ENCODE results near the gene BICRAL. TPM values are rescaled to one million over a fixed set of nuclear protein-coding genes. Genes with fewer than 3 reads are reported as not detected.
"Not testable (repeated sequence)": the region's sequence is repeated elsewhere in the genome, so short reads cannot be mapped to it uniquely, and the experiment has no call there.

BICRAL gene, protein sequence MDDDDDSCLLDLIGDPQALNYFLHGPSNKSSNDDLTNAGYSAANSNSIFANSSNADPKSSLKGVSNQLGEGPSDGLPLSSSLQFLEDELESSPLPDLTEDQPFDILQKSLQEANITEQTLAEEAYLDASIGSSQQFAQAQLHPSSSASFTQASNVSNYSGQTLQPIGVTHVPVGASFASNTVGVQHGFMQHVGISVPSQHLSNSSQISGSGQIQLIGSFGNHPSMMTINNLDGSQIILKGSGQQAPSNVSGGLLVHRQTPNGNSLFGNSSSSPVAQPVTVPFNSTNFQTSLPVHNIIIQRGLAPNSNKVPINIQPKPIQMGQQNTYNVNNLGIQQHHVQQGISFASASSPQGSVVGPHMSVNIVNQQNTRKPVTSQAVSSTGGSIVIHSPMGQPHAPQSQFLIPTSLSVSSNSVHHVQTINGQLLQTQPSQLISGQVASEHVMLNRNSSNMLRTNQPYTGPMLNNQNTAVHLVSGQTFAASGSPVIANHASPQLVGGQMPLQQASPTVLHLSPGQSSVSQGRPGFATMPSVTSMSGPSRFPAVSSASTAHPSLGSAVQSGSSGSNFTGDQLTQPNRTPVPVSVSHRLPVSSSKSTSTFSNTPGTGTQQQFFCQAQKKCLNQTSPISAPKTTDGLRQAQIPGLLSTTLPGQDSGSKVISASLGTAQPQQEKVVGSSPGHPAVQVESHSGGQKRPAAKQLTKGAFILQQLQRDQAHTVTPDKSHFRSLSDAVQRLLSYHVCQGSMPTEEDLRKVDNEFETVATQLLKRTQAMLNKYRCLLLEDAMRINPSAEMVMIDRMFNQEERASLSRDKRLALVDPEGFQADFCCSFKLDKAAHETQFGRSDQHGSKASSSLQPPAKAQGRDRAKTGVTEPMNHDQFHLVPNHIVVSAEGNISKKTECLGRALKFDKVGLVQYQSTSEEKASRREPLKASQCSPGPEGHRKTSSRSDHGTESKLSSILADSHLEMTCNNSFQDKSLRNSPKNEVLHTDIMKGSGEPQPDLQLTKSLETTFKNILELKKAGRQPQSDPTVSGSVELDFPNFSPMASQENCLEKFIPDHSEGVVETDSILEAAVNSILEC
- total RNA-seq (2014; rRNA removed; shearing (Covaris generic); ENCODE audit: low replicate concordance), result 1.9 TPM in 2 replicates

DNA sequence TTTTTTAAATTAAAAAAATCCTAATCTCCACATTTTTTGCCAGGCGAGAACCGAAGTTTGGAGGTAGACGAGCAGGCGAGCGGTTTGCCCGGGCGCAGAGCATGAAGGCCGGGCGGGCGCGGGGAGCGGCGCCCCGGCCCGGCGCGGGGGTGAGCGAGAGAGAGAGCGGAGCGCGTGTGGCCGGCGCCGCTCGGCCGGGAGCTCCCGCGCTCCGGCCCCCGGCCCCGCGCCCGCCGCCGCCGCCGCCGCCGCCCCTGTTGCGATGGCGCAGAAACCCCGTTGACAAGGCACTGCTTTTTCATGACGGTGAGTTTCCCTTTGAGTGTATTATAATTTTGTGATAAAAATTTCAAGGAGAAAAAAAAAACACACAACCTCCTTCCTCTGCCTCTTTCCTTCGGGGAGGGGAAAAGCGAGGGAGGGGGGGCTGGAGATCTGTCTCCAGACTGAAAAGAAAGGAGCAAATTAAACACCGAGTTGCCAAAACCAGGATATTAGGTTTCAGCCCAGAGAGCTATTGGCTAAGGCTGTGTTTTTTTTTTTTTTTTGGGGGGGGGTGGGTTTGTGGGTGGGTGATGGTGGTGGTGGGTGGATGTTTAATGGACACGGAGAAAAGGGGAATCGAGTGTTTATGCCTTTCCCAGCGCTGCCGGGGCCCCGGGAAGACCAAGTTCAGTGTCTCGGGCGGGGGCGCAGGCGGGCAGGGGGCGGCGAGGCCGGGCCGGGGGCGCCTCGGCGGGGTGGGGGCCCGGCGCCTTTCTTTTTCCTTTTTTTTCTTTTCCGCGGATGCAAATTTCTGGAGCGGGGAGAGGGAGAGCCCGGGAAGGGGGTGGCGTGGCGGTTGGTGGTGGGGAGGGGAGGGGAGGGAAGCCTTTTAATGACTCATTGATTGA lies at the start of gene BICRAL:
TSS of gene BICRAL (plus strand) at position 257 of the 893 bp plus-strand sequence. CDS start 39,971 bp downstream, outside the sequence.
- peak; percentile 91 for DNase-seq (ENCODE audit: low read depth)
- in situ Hi-C loops (cut with HindIII; ENCODE audit: low pct_unique_long_range_greater_than_20kb, low sequenced_read_pairs), result no loop called here

DNA sequence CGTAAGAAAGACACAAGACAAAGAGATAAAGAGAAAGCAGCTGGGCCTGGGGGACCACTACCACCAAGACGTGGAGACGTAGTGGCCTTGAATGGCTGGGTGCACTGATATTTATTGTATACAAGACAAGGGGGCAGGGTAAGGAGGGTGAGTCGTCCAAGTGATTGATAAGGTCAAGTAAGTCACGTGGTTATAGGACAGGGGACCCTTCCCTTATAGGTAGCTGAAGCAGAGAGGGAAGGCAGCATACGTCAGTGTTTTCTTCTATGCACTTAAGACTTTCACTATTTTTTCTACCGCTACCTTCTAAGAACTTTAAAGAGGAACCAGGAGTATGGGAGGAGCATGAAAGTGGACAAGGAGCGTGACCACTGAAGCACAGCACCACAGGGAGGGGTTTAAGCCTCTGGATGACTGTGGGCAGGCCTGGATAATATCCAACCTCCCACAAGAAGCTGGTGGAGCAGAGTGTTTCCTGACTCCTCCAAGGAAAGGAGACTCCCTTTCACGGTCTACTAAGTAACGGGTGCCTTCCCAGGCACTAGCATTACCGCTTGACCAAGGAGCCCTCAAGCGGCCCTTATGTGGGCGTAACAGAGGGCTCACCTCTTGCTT lies 47.9 kb upstream of the BICRAL start:
- in situ Hi-C loops (cut with HindIII; ENCODE audit: low pct_unique_long_range_greater_than_20kb, low sequenced_read_pairs), result not testable (repeated sequence)
- DNase-seq (ENCODE audit: low read depth), result peak; percentile 89

DNA sequence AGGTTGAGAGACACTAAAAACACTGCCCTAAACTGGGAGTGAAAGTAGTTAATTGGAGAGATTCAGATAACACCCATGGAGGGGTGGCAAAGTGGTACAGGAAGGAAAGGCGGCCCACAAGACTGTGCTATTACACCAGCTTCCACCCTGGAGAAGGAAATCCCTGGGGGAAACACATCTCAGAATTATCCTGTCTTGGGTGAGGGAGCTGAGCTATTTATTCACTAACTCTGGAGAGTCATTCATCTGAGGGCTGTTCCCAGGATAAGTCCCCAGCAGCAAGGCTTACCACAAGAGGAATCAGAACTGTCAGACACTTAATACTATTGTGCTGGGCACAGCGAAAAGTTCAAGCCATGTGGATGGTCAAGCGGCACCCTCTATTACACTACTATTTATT lies 45.9 kb upstream of the BICRAL start:
- DNase-seq (ENCODE audit: low read depth), result peak; percentile 48

DNA sequence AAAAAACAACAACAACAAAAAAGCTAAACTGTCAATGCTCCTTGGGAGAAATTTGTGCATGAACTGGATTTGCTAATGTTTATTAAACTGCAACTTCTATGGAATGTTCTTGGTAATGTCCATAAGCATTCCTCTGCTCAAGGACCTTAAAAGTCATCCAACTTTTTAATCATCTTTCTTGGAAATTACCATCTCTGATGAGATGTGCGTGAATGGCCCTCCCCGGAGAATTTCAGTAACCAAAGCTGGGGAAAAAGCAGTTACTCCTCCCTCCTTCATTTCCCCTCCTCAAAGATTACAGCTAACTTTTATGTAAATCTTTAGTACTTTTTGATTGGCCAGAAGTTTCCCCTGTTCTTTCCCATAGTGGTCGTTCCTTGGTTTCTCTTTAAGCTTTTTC lies 41.1 kb upstream of the BICRAL start:
- in situ Hi-C loops (cut with HindIII; ENCODE audit: low pct_unique_long_range_greater_than_20kb, low sequenced_read_pairs), result no loop called here
- DNase-seq (ENCODE audit: low read depth), result no peak

More for the DNA sequence above, 45.9 kb upstream of the BICRAL start:
- in situ Hi-C loops (cut with HindIII; ENCODE audit: low pct_unique_long_range_greater_than_20kb, low sequenced_read_pairs), result no loop called here

DNA sequence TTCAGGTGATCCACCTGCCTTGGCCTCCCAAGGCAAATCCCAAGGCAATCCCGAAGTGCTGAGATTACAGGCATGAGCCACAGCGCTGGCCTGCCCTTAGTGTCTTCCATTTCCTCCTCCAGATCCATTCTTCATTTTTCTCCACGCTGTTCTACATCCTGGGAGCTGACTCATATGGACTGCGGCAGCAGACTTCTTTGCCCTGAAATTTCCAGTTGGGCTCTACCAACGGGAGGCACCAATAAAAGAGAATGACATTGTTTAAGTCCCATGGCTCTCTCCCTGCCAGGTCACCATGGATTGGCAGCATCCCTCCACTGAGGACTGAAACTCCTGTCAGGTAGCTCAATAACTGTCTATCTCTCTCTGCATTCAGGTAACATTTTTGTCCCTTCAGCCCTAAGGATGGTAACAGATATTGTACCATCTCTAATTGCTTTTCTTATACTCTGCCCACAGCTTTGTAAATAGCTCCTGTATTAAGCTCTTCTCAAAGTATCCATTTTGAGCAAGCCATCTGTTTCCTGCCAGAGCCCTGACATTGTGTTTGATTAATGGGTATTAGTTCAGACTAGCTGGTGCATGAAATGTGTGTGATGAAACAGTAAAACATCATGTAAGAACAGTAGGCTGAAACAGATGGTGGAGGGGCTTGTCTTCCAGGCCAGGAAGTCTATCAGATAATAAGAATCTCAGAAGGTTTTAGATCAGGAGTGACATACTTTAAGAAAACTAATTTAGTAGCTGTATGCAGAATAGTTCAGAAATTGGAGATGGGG lies 39.5 kb upstream of the BICRAL start:
- in situ Hi-C loops (cut with HindIII; ENCODE audit: low pct_unique_long_range_greater_than_20kb, low sequenced_read_pairs), result no loop called here
- peak; percentile 57 for DNase-seq (ENCODE audit: low read depth)

DNA sequence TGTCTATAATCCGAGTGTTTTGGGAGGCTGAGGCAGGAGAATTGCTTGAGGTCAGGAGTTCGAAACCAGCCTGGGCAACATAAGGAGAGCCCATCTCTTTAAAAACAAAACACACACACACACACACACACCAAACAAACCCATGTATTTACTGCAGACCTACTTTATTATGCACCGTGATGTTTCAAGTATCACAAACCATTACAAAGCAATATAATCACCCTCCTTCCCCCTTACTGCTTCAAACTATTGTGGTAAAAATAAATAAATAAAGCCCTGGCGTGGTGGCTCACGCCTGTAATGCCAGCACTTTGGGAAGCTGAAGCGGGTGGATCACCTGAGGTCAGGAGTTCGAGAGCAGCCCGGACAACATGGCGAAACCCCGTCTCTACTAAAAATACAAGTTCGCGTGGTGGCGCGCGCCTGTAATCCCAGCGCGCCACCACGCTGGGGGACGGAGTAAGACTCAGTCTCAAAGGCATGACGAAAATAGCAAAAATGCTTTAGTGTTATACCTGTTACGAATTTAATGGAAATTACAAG lies 37.4 kb upstream of the BICRAL start:
- no peak for DNase-seq (ENCODE audit: low read depth)
- in situ Hi-C loops (cut with HindIII; ENCODE audit: low pct_unique_long_range_greater_than_20kb, low sequenced_read_pairs), result no loop called here

DNA sequence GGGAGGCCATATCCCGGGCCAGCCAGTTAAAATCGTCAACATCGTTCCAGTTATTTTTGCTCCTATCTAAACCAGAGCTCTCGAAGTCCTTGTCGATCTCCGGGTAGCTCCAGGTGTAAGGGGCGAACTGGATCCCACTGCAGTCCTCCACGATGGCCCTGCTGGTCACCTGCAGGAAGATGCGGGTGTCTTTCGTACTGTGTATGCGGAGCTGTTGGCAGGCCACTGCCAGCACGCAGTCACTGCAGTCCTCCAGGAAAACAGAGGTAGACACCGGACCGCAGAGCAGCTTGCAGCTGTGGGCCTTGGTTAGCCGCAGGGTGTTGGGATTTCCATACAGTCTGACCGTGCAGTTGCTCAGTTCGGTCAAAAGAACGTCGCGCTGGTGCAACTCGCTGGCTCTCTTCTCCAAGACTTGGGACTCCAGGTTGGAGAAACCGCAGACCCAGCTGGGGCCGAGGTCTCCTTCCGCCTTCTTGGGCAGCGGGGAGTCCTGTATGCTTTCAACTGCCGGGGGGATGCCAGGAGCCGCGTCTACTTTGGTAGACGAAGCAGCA lies 36.7 kb upstream of the BICRAL start:
- DNase-seq (ENCODE audit: low read depth), result peak; percentile 38
- in situ Hi-C loops (cut with HindIII; ENCODE audit: low pct_unique_long_range_greater_than_20kb, low sequenced_read_pairs), result no loop called here

DNA sequence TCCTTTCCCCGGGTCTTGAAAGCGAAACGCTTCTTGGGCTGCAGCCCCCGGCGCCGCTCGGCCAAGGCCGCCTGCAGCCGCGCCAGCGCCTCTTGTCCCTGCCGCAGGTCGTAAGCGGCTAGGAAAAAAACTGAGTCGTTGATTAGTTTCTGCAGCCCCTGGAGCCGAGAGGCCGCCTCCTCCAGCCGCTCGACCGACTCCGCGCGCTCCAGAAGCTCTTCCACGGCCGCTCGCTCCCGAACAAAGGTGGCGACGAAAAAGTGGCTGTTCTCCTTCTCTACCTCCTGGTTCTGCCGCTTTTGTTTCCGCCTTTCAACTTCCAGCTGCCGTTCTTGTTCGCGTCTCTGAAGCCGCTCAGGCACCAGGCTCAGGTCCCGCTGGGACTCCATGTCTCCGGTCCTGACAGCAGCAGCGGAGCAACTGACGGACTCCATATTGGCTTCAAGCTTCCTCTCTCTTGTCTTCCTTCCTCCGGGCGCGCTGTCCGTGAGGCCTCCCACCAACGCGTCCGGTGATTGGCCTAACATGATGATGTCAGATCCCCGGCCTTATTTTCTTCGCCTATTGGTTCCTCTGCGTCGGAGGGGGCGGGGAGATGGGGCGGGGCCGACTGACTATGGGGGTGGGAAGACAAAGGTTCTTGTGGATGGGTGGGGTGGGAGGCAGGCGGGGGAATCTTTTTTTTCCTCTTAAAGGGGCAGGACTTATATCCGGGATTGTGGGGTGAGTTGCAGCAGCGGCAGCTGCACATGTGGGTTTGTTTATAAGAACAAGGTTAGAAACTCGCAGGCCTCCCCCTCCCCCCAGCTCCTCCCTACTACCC lies 36.0 kb upstream of the BICRAL start, which contains the start of gene TBCC:
TSS of gene TBCC (minus strand) at position 464 of the 823 bp plus-strand sequence. CDS start at position 434, 30 bp downstream.
- in situ Hi-C loops (cut with HindIII; ENCODE audit: low pct_unique_long_range_greater_than_20kb, low sequenced_read_pairs), result no loop called here
- DNase-seq (ENCODE audit: low read depth), result peak; percentile 94

DNA sequence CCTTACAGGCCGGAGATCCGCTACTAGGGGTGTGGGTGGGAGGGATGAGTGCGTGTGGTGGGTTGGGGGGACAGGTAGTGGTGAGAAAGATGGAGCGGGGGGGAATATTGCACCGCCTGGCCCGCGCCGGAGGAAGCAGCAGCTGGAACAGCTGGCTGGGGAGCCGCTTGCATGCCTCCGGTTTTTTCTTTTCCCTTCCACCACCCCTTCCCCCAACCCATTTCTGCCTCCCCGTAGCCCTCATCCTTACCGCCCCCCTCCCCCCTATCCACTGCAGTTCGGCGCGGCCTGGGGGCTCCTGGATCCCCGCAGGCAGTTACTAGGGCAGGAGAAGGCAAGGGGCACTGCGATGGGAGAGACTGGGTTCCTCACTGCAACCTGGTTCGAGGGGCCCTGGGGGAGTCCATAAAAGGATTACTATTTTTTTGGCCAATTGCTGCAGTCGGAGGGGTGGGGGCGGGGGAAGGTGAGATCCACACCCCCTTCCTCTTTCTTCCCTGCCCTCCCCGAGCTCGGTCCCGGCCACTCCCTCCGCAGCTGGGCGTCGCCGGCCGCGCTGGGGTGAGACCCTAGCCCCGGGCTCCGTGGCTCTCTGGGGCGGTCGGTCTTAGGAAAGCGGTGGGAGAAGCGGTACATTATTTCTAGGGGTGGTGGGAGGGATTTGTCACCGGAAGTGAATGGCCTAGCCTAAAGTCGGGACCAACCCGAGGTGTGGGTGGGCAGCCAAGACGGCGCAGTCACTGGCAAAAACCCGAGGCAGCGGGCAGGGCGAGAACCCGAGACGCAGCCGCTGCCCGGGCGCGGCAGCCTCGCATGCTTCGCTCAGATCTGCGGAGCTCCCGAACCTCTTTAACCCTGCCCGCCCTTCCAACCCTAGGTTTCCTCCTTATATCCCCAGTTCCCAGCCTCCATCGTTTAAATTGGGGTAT lies 35.1 kb upstream of the BICRAL start:
- peak; percentile 97 for DNase-seq (ENCODE audit: low read depth)
- in situ Hi-C loops (cut with HindIII; ENCODE audit: low pct_unique_long_range_greater_than_20kb, low sequenced_read_pairs), result no loop called here

DNA sequence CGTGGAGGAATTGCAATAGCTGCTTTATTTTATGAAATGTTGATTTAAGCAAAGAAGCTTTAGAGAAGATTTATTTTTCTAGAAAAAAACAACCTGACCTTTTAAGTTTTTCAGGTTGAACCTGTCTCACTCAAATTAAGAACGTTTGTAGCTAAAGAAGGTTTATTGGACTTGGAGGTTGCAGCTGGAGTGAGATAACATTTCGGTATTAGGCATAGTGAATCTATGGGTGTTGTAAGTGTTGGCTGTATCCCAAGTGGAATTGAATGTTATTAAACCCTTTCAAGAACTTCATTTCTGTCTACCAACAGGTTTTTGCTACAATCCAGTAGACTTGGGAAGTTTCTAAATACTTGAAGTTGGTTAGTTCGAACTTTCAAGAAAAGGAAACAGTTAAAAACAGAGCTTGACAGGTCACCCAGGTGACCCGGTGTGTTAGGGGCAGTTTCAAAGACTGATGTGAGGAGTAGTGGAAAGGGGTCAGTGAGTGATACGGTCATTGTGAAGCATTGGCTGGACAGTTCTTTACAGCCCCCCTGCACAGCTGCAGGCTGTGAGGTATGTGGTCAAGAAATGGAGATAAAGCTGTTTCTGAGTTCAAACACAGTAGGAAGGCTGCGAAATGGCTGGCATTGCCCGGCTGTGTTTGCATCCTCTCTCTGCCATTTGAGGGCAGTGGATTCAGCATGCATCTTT lies 33.5 kb upstream of the BICRAL start:
- in situ Hi-C loops (cut with HindIII; ENCODE audit: low pct_unique_long_range_greater_than_20kb, low sequenced_read_pairs), result no loop called here
- no peak for DNase-seq (ENCODE audit: low read depth)

DNA sequence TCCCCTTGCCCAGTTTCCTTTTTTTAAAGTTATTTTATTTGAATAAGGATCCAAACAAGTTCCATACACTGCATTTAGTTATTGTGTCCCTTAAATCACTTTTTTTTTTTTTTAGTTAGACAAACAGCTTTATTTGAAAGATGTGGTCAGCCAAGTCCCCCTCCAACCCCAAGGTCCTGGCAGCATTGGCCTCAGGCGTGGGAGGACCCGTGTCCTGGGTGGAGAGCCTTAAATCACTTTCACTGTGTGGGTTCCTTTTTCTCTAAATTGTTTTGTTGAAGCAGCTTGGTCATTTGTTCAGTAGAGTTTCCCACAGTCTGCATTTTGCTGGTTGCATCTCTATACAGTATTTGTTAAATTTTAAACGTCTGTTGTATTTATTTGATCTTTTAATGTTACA lies 30.8 kb upstream of the BICRAL start:
- in situ Hi-C loops (cut with HindIII; ENCODE audit: low pct_unique_long_range_greater_than_20kb, low sequenced_read_pairs), result no loop called here
- no peak for DNase-seq (ENCODE audit: low read depth)

DNA sequence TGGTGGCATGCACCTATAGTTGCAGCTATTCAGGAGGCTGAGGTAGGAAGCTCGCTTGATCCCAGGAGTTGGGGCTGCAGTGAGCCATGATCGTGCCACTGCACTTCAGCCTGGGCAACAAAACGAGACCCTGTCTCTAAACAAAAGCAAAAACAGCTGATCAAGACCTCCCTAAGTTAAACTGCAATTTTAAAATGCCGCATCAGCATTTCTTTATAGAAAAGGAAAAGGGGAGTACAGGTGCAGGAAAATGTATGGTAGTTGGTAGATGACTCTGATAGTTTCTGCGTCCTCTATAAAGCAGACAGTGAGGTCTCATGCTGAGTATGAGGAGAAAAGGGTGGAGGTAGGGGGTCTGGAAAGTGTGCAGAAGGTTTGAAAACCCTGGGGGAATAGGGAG lies 27.1 kb upstream of the BICRAL start:
- in situ Hi-C loops (cut with HindIII; ENCODE audit: low pct_unique_long_range_greater_than_20kb, low sequenced_read_pairs), result no loop called here
- no peak for DNase-seq (ENCODE audit: low read depth)

DNA sequence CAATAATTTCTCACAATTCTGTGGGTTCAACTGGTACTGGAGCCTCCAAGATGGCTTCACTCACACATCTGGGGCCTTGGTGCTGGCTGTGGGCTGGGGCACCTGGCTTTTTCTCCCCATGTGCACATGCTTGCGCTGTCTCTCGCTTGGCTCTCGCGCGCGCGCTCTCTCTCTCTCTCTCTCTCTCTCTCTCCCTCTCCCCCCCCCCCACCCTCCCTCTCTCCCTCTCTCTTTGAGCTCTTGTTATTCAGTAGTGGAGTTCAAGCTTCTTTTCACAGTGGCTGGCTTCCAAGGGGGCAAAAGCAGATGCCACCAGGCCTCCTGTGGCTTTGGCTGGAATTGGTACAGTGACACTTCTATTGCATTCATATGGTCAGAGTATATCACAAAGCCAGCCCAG lies 25.1 kb upstream of the BICRAL start:
- no peak for DNase-seq (ENCODE audit: low read depth)
- in situ Hi-C loops (cut with HindIII; ENCODE audit: low pct_unique_long_range_greater_than_20kb, low sequenced_read_pairs), result no loop called here
